H9 (cell line): Measurements from ENCODE around the gene CLK3. TPM values are rescaled to one million over a fixed set of nuclear protein-coding genes. Genes with fewer than 3 reads are reported as not detected.

ENCODE experiments used
- DNase-seq: peaks from one replicate; pipeline ENCODE4 v3.0.0-alpha.2; 2017
- H2AFZ ChIP-seq: one replicate; pipeline ENCODE4 v1.6.1; 2013; ENCODE audit warnings: mild to moderate bottlenecking, low read length, control low read depth, moderate library complexity
- H2AK5ac ChIP-seq: 2 replicates; pipeline ENCODE4 v1.6.1; 2013; ENCODE audit warnings: low read length, control low read depth, mixed read lengths; ENCODE audit not compliant: insufficient read length
- H2BK120ac ChIP-seq: one replicate; pipeline ENCODE4 v1.6.1; 2013; ENCODE audit warnings: low read depth, mild to moderate bottlenecking, low read length, control low read depth, inconsistent platforms; ENCODE audit not compliant: poor library complexity, severe bottlenecking
- H2BK12ac ChIP-seq: 2 replicates; pipeline ENCODE4 v1.6.1; 2013; ENCODE audit warnings: low read length, control low read depth, mixed read lengths, low read depth; ENCODE audit not compliant: insufficient read length
- H2BK15ac ChIP-seq: 2 replicates; pipeline ENCODE4 v1.6.1; 2013; ENCODE audit warnings: low read depth, low read length, control low read depth
- H2BK20ac ChIP-seq: one replicate; pipeline ENCODE4 v1.6.1; 2013; ENCODE audit warnings: low read depth, mild to moderate bottlenecking, low read length, control low read depth, inconsistent platforms; ENCODE audit not compliant: poor library complexity, severe bottlenecking
- H2BK5ac ChIP-seq: 2 replicates; pipeline ENCODE4 v1.6.1; 2013; ENCODE audit warnings: low read length, control low read depth, mixed read lengths; ENCODE audit not compliant: insufficient read length
- H3K14ac ChIP-seq: 2 replicates; pipeline ENCODE4 v1.6.1; 2013; ENCODE audit warnings: low read length, control low read depth; ENCODE audit not compliant: insufficient read depth
- H3K18ac ChIP-seq: 2 replicates; pipeline ENCODE4 v1.6.1; 2013; ENCODE audit warnings: low read depth, mild to moderate bottlenecking, mixed read lengths, low read length, control low read depth; ENCODE audit not compliant: insufficient read length
- H3K23ac ChIP-seq: 2 replicates; pipeline ENCODE4 v1.6.1; 2013; ENCODE audit warnings: low read length, control low read depth, mixed read lengths, low read depth; ENCODE audit not compliant: insufficient read length
- H3K23me2 ChIP-seq: 2 replicates; pipeline ENCODE4 v1.6.1; 2013; ENCODE audit warnings: low read depth, mild to moderate bottlenecking, mixed read lengths, low read length, control low read depth; ENCODE audit not compliant: insufficient read length, poor library complexity, severe bottlenecking
- H3K27ac ChIP-seq: 2 replicates; pipeline ENCODE4 v1.5.1; 2013; ENCODE audit warnings: low read length, control low read depth, mixed read lengths, low read depth; ENCODE audit not compliant: insufficient read length
- H3K27me3 ChIP-seq: 2 replicates; pipeline ENCODE4 v1.6.1; 2013; ENCODE audit warnings: low read length, control low read depth, inconsistent platforms; ENCODE audit not compliant: insufficient read depth
- H3K4ac ChIP-seq: 2 replicates; pipeline ENCODE4 v1.6.1; 2013; ENCODE audit warnings: low read depth, mild to moderate bottlenecking, control low read depth, inconsistent platforms, low read length, moderate library complexity
- H3K4me1 ChIP-seq: 2 replicates; pipeline ENCODE4 v1.6.1; 2013; ENCODE audit warnings: low read length, control low read depth, inconsistent platforms; ENCODE audit not compliant: insufficient read depth
- H3K4me2 ChIP-seq: 2 replicates; pipeline ENCODE4 v1.6.1; 2013; ENCODE audit warnings: low read length, control low read depth, mixed read lengths; ENCODE audit not compliant: insufficient read length, insufficient read depth
- H3K56ac ChIP-seq: 2 replicates; pipeline ENCODE4 v1.6.1; 2013; ENCODE audit warnings: low read depth, mild to moderate bottlenecking, mixed read lengths, low read length, control low read depth; ENCODE audit not compliant: insufficient read length
- H3K79me1 ChIP-seq: 2 replicates; pipeline ENCODE4 v1.6.1; 2013; ENCODE audit warnings: low read depth, mild to moderate bottlenecking, moderate library complexity, low read length, control low read depth, inconsistent platforms; ENCODE audit not compliant: insufficient read depth, poor library complexity, severe bottlenecking
- H3K79me2 ChIP-seq: 2 replicates; pipeline ENCODE4 v1.6.1; 2013; ENCODE audit warnings: low read length, control low read depth, inconsistent platforms; ENCODE audit not compliant: insufficient read depth
- H3K9ac ChIP-seq: 2 replicates; pipeline ENCODE4 v1.6.1; 2013; ENCODE audit warnings: low read length, control low read depth, mixed read lengths; ENCODE audit not compliant: insufficient read length; ENCODE audit errors: extremely low read depth
- H3K9me3 ChIP-seq: one replicate; pipeline ENCODE4 v1.6.1; 2013; ENCODE audit warnings: low read depth, low read length, inconsistent platforms; ENCODE audit not compliant: control insufficient read depth
- H3T11ph ChIP-seq: one replicate; pipeline ENCODE4 v1.6.1; 2013; ENCODE audit warnings: mild to moderate bottlenecking, low read length, control low read depth, inconsistent platforms
- H4K20me1 ChIP-seq: one replicate; pipeline ENCODE4 v1.6.1; 2013; ENCODE audit not compliant: control insufficient read depth, insufficient read length, insufficient read depth
- H4K5ac ChIP-seq: 2 replicates; pipeline ENCODE4 v1.6.1; 2013; ENCODE audit warnings: low read depth, mild to moderate bottlenecking, mixed read lengths, low read length, control low read depth; ENCODE audit not compliant: insufficient read length
- H4K8ac ChIP-seq: replicated peaks from 2 replicates; pipeline ENCODE4 v1.6.1; 2013; ENCODE audit warnings: low read length, control low read depth, mixed read lengths, low read depth; ENCODE audit not compliant: insufficient read length
- H4K91ac ChIP-seq: 2 replicates; pipeline ENCODE4 v1.6.1; 2013; ENCODE audit warnings: low read depth, mild to moderate bottlenecking, moderate library complexity, mixed read lengths, low read length, control low read depth; ENCODE audit not compliant: insufficient read length
- H3K27ac Mint-ChIP-seq, 3 experiments: 2 replicates in 2 of 3; 3 replicates in 1 of 3; pipeline ENCODE4 v1.8.0; 2020 to 2021; ENCODE audit warnings: mixed read lengths in 3 of 3, mild to moderate bottlenecking in 1 of 3, moderate library complexity in 1 of 3
- H3K27me3 Mint-ChIP-seq: 2 replicates; pipeline ENCODE4 v1.8.0; 2021; ENCODE audit warnings: low read depth, mild to moderate bottlenecking, moderate library complexity, mixed read lengths
- H3K36me3 Mint-ChIP-seq, 3 experiments: 2 replicates in 2 of 3; 3 replicates in 1 of 3; pipeline ENCODE4 v1.8.0; 2020 to 2021; ENCODE audit warnings: low read depth in 3 of 3, mixed read lengths in 3 of 3; ENCODE audit not compliant: insufficient read depth in 1 of 3
- H3K4me1 Mint-ChIP-seq, 2 experiments: 2 replicates each; pipeline ENCODE4 v1.8.0; 2020; ENCODE audit warnings: mixed read lengths in 2 of 2
- H3K4me3 Mint-ChIP-seq, 2 experiments: 2 replicates in 1 of 2; 3 replicates in 1 of 2; pipeline ENCODE4 v1.8.0; 2020 to 2021; ENCODE audit warnings: mild to moderate bottlenecking in 2 of 2, mixed read lengths in 2 of 2, moderate library complexity in 1 of 2
- H3K9me3 Mint-ChIP-seq, 2 experiments: 2 replicates in 1 of 2; 3 replicates in 1 of 2; pipeline ENCODE4 v1.8.0; 2020; ENCODE audit warnings: mild to moderate bottlenecking in 2 of 2, mixed read lengths in 2 of 2, moderate library complexity in 1 of 2
- WGBS: extraction: QIAGEN DNeasy Blood & Tissue Kit; methylation state at CpG from one replicate; pipeline ENCODE4 v1.1.7; 2013; ENCODE audit warnings: missing lambda C conversion rate, low lambda C conversion rate, mixed read lengths; ENCODE audit not compliant: insufficient read length; ENCODE audit errors: extremely low coverage; 5-methylcytosine and 5-hydroxymethylcytosine counted together
- total RNA-seq: library from RNA; stranded (reverse); gene quantifications from 2 replicates; pipeline ENCODE4 v1.2.1, GENCODE V29; 2021
- TF ChIP-seq, protein P1 (sequence below): fragments of 200-600 bp; sonication (generic); conservative IDR thresholded peaks from 3 replicates; pipeline ENCODE4 v1.8.0; 2021; ENCODE audit warnings: antibody characterized with exemption, mild to moderate bottlenecking

CLK3 gene
- total RNA-seq, 1 experiment from 2014 or later = 40.8 TPM

DNA sequence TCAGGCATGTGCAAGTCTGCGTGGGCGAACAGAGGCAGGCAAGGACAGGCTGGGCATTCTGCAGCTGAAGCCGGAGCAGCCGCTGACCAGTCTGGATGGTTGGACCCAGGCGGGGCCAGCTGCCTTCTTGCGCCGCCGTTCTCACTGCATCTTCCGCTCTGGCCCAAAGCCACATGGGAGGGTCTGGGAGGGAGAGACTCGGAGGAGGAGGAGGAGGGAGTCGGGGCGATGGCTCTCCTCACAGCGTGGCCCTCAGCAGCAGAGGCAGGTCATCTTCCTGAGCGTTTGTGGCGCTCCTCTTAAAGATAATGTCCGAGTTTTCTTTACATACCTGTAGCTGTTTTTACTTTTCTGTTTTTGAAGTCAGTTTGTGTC is 5.9 kb downstream of the CLK3 start:
- Histone ChIP-seq H3K27ac (no peak overlapping the region), H3K27me3 (no peaks in the 10 kb centered on the region), H3K56ac (no peak overlapping the region), H4K91ac (no peak overlapping the region), H2BK12ac (no peak overlapping the region), H3K18ac (no peak overlapping the region), H4K5ac (no peak overlapping the region), H3K4me1 (no peaks in the 10 kb centered on the region), H3K4ac (no peak overlapping the region), H4K20me1 (no peaks in the 10 kb centered on the region), H2BK120ac (no peak overlapping the region), H3K9ac (no peak overlapping the region), H3K4me2 (no peak overlapping the region), H3K23me2 (peaks cover under 1% of the 10 kb centered on the region), H2AK5ac (no peak overlapping the region), H2BK15ac (no peak overlapping the region), H2AFZ (no peak overlapping the region), H4K8ac (no peak overlapping the region), H3K79me1 (peaks cover 9% of the 10 kb centered on the region), H3K23ac (no peak overlapping the region), H2BK5ac (no peak overlapping the region), H3K14ac (no peak overlapping the region; the same call in 1 of the 2 replicates), H2BK20ac (no peak overlapping the region), H3T11ph (no peak overlapping the region), H3K9me3 (no peaks in the 10 kb centered on the region), H3K79me2 (peaks cover 18% of the 10 kb centered on the region; the same call in 1 of the 2 replicates)
- WGBS = no CpG with 5 or more reads among the region's 16 CpGs
- Mint-ChIP-seq H3K9me3 (no peaks in the 10 kb centered on the region), H3K4me1 (peaks cover 21 to 25% of the 10 kb centered on the region in 2 experiments), H3K4me3 (peak overlapping the region in 1 of 2 experiments; percentile 31; a peak in 1 of 5 replicates), H3K27me3 (no peaks in the 10 kb centered on the region; the same call in 1 of the 2 replicates), H3K27ac (peak overlapping the region in 2 of 3 experiments; percentile 71 to 81; a peak in 2 of 7 replicates), H3K36me3 (peaks cover 53 to 74% (median 73%) of the 10 kb centered on the region in 3 experiments; a peak in 6 of 7 replicates)
- TF ChIP-seq, protein P1, sequence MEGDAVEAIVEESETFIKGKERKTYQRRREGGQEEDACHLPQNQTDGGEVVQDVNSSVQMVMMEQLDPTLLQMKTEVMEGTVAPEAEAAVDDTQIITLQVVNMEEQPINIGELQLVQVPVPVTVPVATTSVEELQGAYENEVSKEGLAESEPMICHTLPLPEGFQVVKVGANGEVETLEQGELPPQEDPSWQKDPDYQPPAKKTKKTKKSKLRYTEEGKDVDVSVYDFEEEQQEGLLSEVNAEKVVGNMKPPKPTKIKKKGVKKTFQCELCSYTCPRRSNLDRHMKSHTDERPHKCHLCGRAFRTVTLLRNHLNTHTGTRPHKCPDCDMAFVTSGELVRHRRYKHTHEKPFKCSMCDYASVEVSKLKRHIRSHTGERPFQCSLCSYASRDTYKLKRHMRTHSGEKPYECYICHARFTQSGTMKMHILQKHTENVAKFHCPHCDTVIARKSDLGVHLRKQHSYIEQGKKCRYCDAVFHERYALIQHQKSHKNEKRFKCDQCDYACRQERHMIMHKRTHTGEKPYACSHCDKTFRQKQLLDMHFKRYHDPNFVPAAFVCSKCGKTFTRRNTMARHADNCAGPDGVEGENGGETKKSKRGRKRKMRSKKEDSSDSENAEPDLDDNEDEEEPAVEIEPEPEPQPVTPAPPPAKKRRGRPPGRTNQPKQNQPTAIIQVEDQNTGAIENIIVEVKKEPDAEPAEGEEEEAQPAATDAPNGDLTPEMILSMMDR = no peak
- no peak for DNase-seq
